A549 (cell line): ENCODE results near the gene RASSF8.

ENCODE experiments used
- CHD4 ChIP-seq: fragments of 200-600 bp; sonication (generic); IDR thresholded peaks from 2 replicates; pipeline ENCODE4 v1.6.1; 2016; ENCODE audit warnings: antibody characterized with exemption, mild to moderate bottlenecking, borderline replicate concordance
- MAFK ChIP-seq: fragments of 450-650 bp; IDR thresholded peaks from 2 replicates; pipeline ENCODE4 v1.6.1; 2014; ENCODE audit not compliant: partially characterized antibody
- POLR2A ChIP-seq: IDR thresholded peaks from 2 replicates; pipeline ENCODE4 v1.6.1; 2012; ENCODE audit warnings: mild to moderate bottlenecking, low read length
- TFCP2L1 ChIP-seq: fragments of 250-450 bp; sonication (Bioruptor Pico); IDR thresholded peaks from 2 replicates; pipeline ENCODE4 v1.5.0; 2021; ENCODE audit warnings: mild to moderate bottlenecking
- TF ChIP-seq, protein P1 (sequence below): IDR thresholded peaks from 2 replicates; pipeline ENCODE4 v1.6.1; 2012

DNA sequence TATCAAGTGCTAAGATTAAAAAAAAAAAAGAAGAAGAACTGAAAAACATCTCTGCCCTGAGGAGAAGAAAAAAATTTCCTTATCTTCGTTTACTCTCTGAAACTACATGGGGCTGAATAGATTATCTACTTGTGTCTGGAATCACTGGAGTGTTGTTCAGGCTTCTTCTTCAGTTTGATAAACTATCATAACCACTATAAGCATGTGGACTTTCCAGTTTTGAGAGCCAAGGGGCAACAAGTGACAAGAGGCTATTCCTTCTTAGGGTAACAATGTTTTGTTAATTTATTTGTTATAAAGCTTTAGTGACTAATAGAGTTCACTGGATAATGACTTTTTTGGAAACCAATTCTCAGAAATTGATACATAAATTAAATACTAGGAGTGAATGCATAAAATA, 19.9 kb upstream of the RASSF8 start:
- no peak for TF ChIP-seq POLR2A
- TF ChIP-seq, protein P1, sequence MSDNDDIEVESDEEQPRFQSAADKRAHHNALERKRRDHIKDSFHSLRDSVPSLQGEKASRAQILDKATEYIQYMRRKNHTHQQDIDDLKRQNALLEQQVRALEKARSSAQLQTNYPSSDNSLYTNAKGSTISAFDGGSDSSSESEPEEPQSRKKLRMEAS: no peak
- no peak for TF ChIP-seq MAFK
- TF ChIP-seq TFCP2L1 (CRISPR knock-in tag): no peak
- TF ChIP-seq CHD4: no peak
